SIG-M5 treated with dmso at 0.1 percent for 504 hours (cell line): ENCODE data around the gene C1QTNF8.

Experiments used
- DNase-seq: peaks from one replicate; lab custom pipeline; 2025; ENCODE audit not compliant: unreplicated experiment; lab: John Stamatoyannopoulos, UW

C1QTNF8 gene

GRCh38 chr16:1079786-1080525, 16.1 kb downstream of the C1QTNF8 start:
- no peak for DNase-seq

DNA sequence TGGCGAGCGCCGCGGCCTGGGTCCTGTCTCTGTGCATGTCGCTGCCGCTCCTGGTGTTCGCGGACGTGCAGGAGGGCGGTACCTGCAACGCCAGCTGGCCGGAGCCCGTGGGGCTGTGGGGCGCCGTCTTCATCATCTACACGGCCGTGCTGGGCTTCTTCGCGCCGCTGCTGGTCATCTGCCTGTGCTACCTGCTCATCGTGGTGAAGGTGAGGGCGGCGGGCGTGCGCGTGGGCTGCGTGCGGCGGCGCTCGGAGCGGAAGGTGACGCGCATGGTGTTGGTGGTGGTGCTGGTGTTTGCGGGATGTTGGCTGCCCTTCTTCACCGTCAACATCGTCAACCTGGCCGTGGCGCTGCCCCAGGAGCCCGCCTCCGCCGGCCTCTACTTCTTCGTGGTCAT, 16.7 kb downstream of the C1QTNF8 start:
- no peak for DNase-seq

DNA sequence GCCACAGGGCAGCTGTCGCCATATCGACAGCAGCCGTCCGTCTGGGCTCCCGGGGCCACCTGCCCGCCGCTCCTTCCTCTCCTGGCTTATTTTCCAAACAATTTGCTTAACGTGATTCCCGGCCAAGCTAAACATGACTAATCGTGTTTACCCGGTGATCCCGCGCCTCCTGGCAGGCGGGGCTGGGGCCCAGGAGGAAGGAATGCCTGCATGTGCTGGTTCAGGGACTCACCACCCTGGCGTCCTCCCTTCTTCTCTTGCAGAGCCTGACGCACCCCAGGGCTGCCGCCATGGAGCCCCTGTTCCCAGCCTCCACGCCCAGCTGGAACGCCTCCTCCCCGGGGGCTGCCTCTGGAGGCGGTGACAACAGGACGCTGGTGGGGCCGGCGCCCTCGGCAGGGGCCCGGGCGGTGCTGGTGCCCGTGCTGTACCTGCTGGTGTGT, 17.4 kb downstream of the C1QTNF8 start:
- peak; percentile 9 for DNase-seq

GRCh38 chr16:1077877-1078578, 18.0 kb downstream of the C1QTNF8 start:
- DNase-seq: no peak

GRCh38 chr16:1076801-1077576, 19.1 kb downstream of the C1QTNF8 start:
- DNase-seq: no peak

- DNase-seq: no peak
These were observed 20.5 kb downstream of the C1QTNF8 start for GRCh38 chr16:1075546-1075945.

DNA sequence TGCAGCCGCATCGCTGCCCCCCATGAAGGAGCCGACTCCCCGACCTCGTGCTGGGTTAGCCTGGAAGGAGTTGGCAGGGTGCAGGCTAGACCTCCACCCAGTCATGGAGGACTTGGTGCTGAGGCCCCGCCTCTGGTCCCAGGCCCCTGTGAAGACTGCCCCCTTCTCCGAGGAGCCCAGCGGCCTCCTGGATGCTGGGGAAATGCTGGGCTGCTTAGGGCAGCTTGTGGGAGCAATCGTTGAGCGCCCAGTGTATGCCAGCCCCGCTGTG, 21.7 kb downstream of the C1QTNF8 start:
- DNase-seq: no peak

GRCh38 chr16:1073566-1074378, 22.3 kb downstream of the C1QTNF8 start:
- no peak for DNase-seq

DNA sequence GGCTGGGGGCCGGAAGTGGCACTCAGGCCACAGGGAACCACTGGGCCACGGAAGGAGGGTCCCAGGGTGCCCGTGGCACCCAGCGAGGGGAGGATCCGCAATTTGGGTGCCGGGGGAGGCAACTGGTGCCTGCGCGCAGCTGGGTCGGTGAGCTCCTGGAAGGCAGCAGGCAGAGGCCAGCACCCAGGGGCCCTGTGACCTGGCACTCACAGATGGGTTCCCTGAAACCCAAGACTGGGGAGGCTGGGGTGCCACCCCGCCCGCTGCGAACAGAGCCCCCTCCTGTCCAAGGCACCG, 22.8 kb downstream of the C1QTNF8 start:
- DNase-seq: no peak

- no peak for DNase-seq
These were observed 23.4 kb downstream of the C1QTNF8 start, which contains the start of gene SSTR5 for GRCh38 chr16:1072526-1073261. TSS of gene SSTR5 (plus strand) at chr16:1072747. CDS start at chr16:1078869, 6,122 bp downstream.

- DNase-seq: no peak
These were observed 24.4 kb downstream of the C1QTNF8 start for GRCh38 chr16:1071561-1072225.

GRCh38 chr16:1070864-1071408, 25.1 kb downstream of the C1QTNF8 start:
- no peak for DNase-seq

GRCh38 chr16:1070084-1070863, 25.8 kb downstream of the C1QTNF8 start:
- no peak for DNase-seq

DNA sequence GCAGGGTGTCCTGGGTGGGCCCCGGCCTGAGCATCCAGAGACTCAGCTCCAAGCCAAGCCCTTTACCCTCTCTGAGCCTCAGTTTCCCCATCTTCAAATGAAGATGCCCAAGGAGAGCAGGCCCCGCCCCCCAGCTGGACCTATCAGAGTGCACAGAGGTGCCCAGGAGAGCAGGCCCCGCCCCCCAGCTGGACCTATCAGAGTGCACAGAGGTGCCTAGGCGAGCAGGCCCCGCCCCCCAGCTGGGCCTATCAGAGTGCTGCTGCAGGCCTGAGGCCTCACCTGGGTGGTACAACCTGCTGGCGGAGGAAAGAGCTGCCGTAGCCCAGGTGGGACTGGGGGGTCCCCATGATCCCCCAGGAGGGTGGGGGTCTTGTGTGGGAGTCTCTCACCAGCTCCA, 26.9 kb downstream of the C1QTNF8 start:
- no peak for DNase-seq

- no peak for DNase-seq
These were observed 27.6 kb downstream of the C1QTNF8 start for GRCh38 chr16:1068451-1068850.

GRCh38 chr16:1067629-1068028, 28.4 kb downstream of the C1QTNF8 start:
- no peak for DNase-seq

DNA sequence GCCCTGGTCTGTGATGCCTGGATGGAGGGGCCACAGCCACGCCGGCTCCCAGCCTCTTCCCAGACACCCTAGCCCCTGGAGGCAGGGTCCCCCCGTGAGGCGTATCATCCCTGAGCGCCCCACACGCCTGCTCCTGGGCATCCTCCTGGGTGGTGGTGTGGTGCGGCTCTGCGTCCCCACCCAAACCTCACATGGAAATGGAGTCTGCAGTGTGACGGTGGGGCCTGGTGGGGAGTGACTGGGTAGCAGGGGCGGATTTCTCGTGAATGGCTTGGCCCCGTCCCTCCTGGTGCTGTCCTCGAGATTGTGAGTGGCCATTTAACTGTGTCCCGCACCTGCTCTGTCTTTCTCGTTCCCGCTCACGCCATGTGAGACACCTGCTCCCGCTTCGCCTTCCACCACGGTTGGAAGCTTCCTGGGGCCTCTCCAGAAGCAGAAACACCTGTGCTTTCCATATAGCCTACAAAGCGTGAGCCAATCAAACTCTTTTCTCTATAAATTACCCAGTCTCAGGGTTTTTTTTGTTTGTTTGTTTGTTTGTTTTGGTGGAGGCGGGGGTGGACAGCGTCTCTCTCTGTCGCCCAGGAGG, 29.4 kb downstream of the C1QTNF8 start:
- DNase-seq: no peak

- no peak for DNase-seq
These were observed 30.4 kb downstream of the C1QTNF8 start for GRCh38 chr16:1065469-1066128.
